GM23338 (cell line): ENCODE results near the gene SMTNL2.

Experiments
- CREB1 ChIP-seq: fragments of 250-450 bp; sonication (Bioruptor Pico); IDR thresholded peaks from 2 replicates; pipeline ENCODE4 v1.5.0; 2020; ENCODE audit warnings: low read depth, mild to moderate bottlenecking, moderate library complexity
- EZH2 ChIP-seq: fragments of 200-600 bp; sonication (generic); IDR thresholded peaks from one replicate; pipeline ENCODE4 v1.8.0; 2017; ENCODE audit warnings: antibody characterized with exemption, mild to moderate bottlenecking, low read depth; ENCODE audit not compliant: unreplicated experiment
- POLR2AphosphoS5 ChIP-seq: IDR thresholded peaks from 2 replicates; pipeline ENCODE4 v1.6.1; 2016; ENCODE audit warnings: antibody characterized with exemption, low read depth
- TF ChIP-seq, protein P1 (sequence below), 2 experiments: fragments of 200-600 bp in 1 of 2; sonication (generic) in 1 of 2; conservative IDR thresholded peaks; 2 replicates each; pipeline versions ENCODE4 v1.5.1 to v1.6.1; 2016 to 2017; ENCODE audit warnings: antibody characterized with exemption in 2 of 2, low read depth in 2 of 2, mild to moderate bottlenecking in 2 of 2, moderate library complexity in 1 of 2

DNA sequence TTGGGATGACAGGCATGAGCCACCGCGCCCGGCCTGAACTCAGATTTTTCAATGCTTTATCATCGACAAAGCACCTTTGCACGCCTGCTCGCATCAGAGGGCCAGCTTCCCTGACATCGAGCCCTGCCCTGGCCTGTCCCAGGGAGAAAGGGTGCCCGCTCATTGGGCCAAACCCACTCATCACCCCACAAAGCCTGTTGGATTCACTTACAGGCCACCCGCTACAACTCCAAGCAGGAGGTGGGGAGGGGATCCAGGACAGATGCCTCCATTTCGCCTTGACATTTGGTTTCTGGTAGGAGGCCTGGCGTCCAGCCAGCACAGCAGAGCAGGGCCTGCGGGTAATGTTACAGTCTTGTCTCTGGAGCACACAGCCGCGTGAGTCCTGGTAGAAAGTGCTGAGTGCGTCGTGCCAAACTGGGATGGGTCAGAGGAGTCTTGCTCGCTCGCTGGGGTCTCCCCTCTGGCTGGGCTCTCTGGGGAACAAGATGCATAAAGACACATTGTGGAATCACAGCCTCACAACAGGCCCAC is 19.8 kb downstream of the SMTNL2 start:
- TF ChIP-seq, protein P1, sequence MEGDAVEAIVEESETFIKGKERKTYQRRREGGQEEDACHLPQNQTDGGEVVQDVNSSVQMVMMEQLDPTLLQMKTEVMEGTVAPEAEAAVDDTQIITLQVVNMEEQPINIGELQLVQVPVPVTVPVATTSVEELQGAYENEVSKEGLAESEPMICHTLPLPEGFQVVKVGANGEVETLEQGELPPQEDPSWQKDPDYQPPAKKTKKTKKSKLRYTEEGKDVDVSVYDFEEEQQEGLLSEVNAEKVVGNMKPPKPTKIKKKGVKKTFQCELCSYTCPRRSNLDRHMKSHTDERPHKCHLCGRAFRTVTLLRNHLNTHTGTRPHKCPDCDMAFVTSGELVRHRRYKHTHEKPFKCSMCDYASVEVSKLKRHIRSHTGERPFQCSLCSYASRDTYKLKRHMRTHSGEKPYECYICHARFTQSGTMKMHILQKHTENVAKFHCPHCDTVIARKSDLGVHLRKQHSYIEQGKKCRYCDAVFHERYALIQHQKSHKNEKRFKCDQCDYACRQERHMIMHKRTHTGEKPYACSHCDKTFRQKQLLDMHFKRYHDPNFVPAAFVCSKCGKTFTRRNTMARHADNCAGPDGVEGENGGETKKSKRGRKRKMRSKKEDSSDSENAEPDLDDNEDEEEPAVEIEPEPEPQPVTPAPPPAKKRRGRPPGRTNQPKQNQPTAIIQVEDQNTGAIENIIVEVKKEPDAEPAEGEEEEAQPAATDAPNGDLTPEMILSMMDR (conservative IDR thresholded peaks at IDR 0.05; ENCODE audit: low read depth in 2 of 2): no peak
- TF ChIP-seq CREB1 (CRISPR knock-in tag) (no peak), EZH2 (no peak), POLR2AphosphoS5 (no peak)
